Osteoblast (primary cell): ENCODE data around the gene MAP3K14. TPM values are rescaled to one million over a fixed set of nuclear protein-coding genes. Genes with fewer than 3 reads are reported as not detected.

ENCODE experiments used
- DNase-seq: peaks from one replicate; pipeline ENCODE4 v3.0.0; 2011; ENCODE audit warnings: low spot score, mixed read lengths; ENCODE audit not compliant: insufficient read length; ENCODE audit errors: missing footprints
- H2AFZ ChIP-seq: 2 replicates; pipeline ENCODE4 v1.6.0; 2011; ENCODE audit warnings: mild to moderate bottlenecking, low read length
- H3K27ac ChIP-seq: 2 replicates; pipeline ENCODE4 v1.5.1; 2011; ENCODE audit warnings: mild to moderate bottlenecking, low read depth, low read length, moderate library complexity
- H3K27me3 ChIP-seq: 2 replicates; pipeline ENCODE4 v1.6.0; 2012; ENCODE audit warnings: mild to moderate bottlenecking, control low read depth, inconsistent platforms, low read length, moderate library complexity; ENCODE audit not compliant: insufficient read depth
- H3K36me3 ChIP-seq: 2 replicates; pipeline ENCODE4 v1.5.1; 2011; ENCODE audit warnings: mild to moderate bottlenecking, low read length, control low read depth, moderate library complexity; ENCODE audit not compliant: insufficient read depth
- H3K4me1 ChIP-seq: 2 replicates; pipeline ENCODE4 v1.5.1; 2011; ENCODE audit warnings: mild to moderate bottlenecking, low read length, control low read depth, moderate library complexity; ENCODE audit not compliant: insufficient read depth
- H3K4me2 ChIP-seq: 2 replicates; pipeline ENCODE4 v1.6.0; 2011; ENCODE audit warnings: mild to moderate bottlenecking, low read length; ENCODE audit not compliant: insufficient read depth
- H3K4me3 ChIP-seq: fragments of 200-600 bp; sonication (generic); 3 replicates; pipeline ENCODE4 v1.5.1; 2012; ENCODE audit warnings: mild to moderate bottlenecking, low read length, inconsistent platforms; ENCODE audit not compliant: insufficient read depth
- H3K79me2 ChIP-seq: 2 replicates; pipeline ENCODE4 v1.6.0; 2012; ENCODE audit warnings: mild to moderate bottlenecking, low read length, control low read depth, inconsistent platforms; ENCODE audit not compliant: insufficient read depth
- H3K9me3 ChIP-seq: 2 replicates; pipeline ENCODE4 v1.5.1; 2011; ENCODE audit warnings: low read depth, low read length, control low read depth
- H4K20me1 ChIP-seq: 2 replicates; pipeline ENCODE4 v1.6.0; 2012; ENCODE audit warnings: mild to moderate bottlenecking, low read length, control low read depth; ENCODE audit not compliant: insufficient read depth
- CTCF ChIP-seq: IDR thresholded peaks from 2 replicates; pipeline ENCODE4 v1.5.1; 2011; ENCODE audit warnings: mild to moderate bottlenecking, low read depth, low read length, moderate library complexity; ENCODE audit errors: extremely low read depth
- total RNA-seq: library from RNA; depleted of rRNA; stranded (reverse); fragments of >200 nt; gene quantifications from 2 replicates; pipeline ENCODE4 v1.2.3, GENCODE V29; 2012

Gene MAP3K14
- total RNA-seq, 1 donor = 3.6 TPM

GRCh38 chr17:45293413-45294211 lies 23.2 kb downstream of the MAP3K14 start:
- Histone ChIP-seq H3K79me2 (peaks cover 78% of the 10 kb centered on the region), H3K27me3 (no peaks in the 10 kb centered on the region), H3K4me1 (peaks cover 48% of the 10 kb centered on the region), H3K4me2 (peak overlapping the region; percentile 49), H3K9me3 (no peaks in the 10 kb centered on the region), H3K27ac (peak overlapping the region; percentile 86), H2AFZ (no peak overlapping the region), H4K20me1 (peaks cover 83% of the 10 kb centered on the region), H3K36me3 (peaks cover 42% of the 10 kb centered on the region), H3K4me3 (peak overlapping the region; percentile 22)
- DNase-seq = peak; percentile 96
- TF ChIP-seq CTCF = peak; percentile 39

- no peak for TF ChIP-seq CTCF
- no peak overlapping the region for H2AFZ ChIP-seq
- peaks cover 45% of the 10 kb centered on the region for H3K4me1 ChIP-seq
- H3K36me3 ChIP-seq = peaks cover 50% of the 10 kb centered on the region
- peaks cover 85% of the 10 kb centered on the region for H4K20me1 ChIP-seq
- H3K4me2 ChIP-seq = peak overlapping the region; percentile 49
- peak; percentile 82 for DNase-seq
- H3K79me2 ChIP-seq = peaks cover 77% of the 10 kb centered on the region
- peak overlapping the region; percentile 22 for H3K4me3 ChIP-seq
- H3K27ac ChIP-seq = peak overlapping the region; percentile 86
- no peaks in the 10 kb centered on the region for H3K9me3 ChIP-seq
- H3K27me3 ChIP-seq = no peaks in the 10 kb centered on the region
Measured at GRCh38 chr17:45292696-45293412, 24.0 kb downstream of the MAP3K14 start.

- H3K4me3 ChIP-seq = no peak overlapping the region
- H3K4me2 ChIP-seq = no peak overlapping the region
- no peak for TF ChIP-seq CTCF
- peak; percentile 72 for DNase-seq
- H2AFZ ChIP-seq = no peak overlapping the region
- peaks cover 78% of the 10 kb centered on the region for H4K20me1 ChIP-seq
- H3K4me1 ChIP-seq = peaks cover 38% of the 10 kb centered on the region
- no peaks in the 10 kb centered on the region for H3K9me3 ChIP-seq
- H3K36me3 ChIP-seq = peaks cover 66% of the 10 kb centered on the region
- no peaks in the 10 kb centered on the region for H3K27me3 ChIP-seq
- peaks cover 66% of the 10 kb centered on the region for H3K79me2 ChIP-seq
- no peak overlapping the region for H3K27ac ChIP-seq
Measured at GRCh38 chr17:45291171-45291805, 25.5 kb downstream of the MAP3K14 start.
